ENCODE results near the gene MREG. TPM values are rescaled to one million over a fixed set of nuclear protein-coding genes. Genes with fewer than 3 reads are reported as not detected.

Gene MREG
- polyA plus RNA-seq, 1 experiment = 2.6 TPM

GRCh38 chr2:216055680-216056079 is 42.3 kb upstream of the MREG start:
- Histone ChIP-seq H3K27ac (ENCODE audit: low read depth, low read length) (no peak overlapping the region), H3K27me3 (ENCODE audit: control insufficient read depth, insufficient read depth, low read length) (no peaks in the 10 kb centered on the region), H3K9me3 (ENCODE audit: control insufficient read depth, insufficient read depth, low read length) (no peaks in the 10 kb centered on the region), H3K4me3 (ENCODE audit: low read depth, low read length) (no peak overlapping the region)
- no peak for TF ChIP-seq CTCF (IDR thresholded peaks at IDR 0.05; ENCODE audit: low read depth, low read length)
- ChIA-PET POLR2A (no interaction called here), CTCF (interaction anchor here (0.8 kb wide), 1 partner anchor 22 kb away, joined by 5 read pairs; no protein-coding TSS in a partner anchor)
- no peak for DNase-seq (ENCODE audit: low read depth, low spot score)

- Histone ChIP-seq H3K4me3 (ENCODE audit: low read depth, low read length) (no peak overlapping the region), H3K27ac (ENCODE audit: low read depth, low read length) (no peak overlapping the region), H3K9me3 (ENCODE audit: control insufficient read depth, insufficient read depth, low read length) (no peaks in the 10 kb centered on the region), H3K27me3 (ENCODE audit: control insufficient read depth, insufficient read depth, low read length) (no peaks in the 10 kb centered on the region)
- ChIA-PET CTCF (interaction anchor here (1.0 kb wide), 1 partner anchor 29 kb away, joined by 4 read pairs; no protein-coding TSS in a partner anchor), POLR2A (no interaction called here)
- no peak for DNase-seq (ENCODE audit: low read depth, low spot score)
- TF ChIP-seq CTCF (IDR thresholded peaks at IDR 0.05; ENCODE audit: low read depth, low read length) = no peak
Measured at GRCh38 chr2:216052420-216052819, 39.1 kb upstream of the MREG start.

GRCh38 chr2:216051350-216051749 is 38.0 kb upstream of the MREG start:
- no peak for DNase-seq (ENCODE audit: low read depth, low spot score)
- no peak for TF ChIP-seq CTCF (IDR thresholded peaks at IDR 0.05; ENCODE audit: low read depth, low read length)
- ChIA-PET POLR2A (no interaction called here), CTCF (interaction anchor here (1.0 kb wide), 1 partner anchor 28 kb away, joined by 4 read pairs; no protein-coding TSS in a partner anchor)
- Histone ChIP-seq H3K4me3 (ENCODE audit: low read depth, low read length) (no peak overlapping the region), H3K9me3 (ENCODE audit: control insufficient read depth, insufficient read depth, low read length) (no peaks in the 10 kb centered on the region), H3K27me3 (ENCODE audit: control insufficient read depth, insufficient read depth, low read length) (no peaks in the 10 kb centered on the region), H3K27ac (ENCODE audit: low read depth, low read length) (no peak overlapping the region)

GRCh38 chr2:216049452-216049851 is 36.1 kb upstream of the MREG start:
- no peaks in the 10 kb centered on the region for H3K9me3 ChIP-seq (ENCODE audit: control insufficient read depth, insufficient read depth, low read length)
- H3K27me3 ChIP-seq (ENCODE audit: control insufficient read depth, insufficient read depth, low read length) = no peaks in the 10 kb centered on the region
- POLR2A ChIA-PET = no interaction called here
- no peak for DNase-seq (ENCODE audit: low read depth, low spot score)
- no peak overlapping the region for H3K27ac ChIP-seq (ENCODE audit: low read depth, low read length)
- CTCF ChIA-PET = interaction anchor here (0.6 to 3.3 kb wide), 3 partner anchors 16 to 780 kb away, joined by 3 to 24 read pairs (median 11); no protein-coding TSS in a partner anchor
- no peak for TF ChIP-seq CTCF (IDR thresholded peaks at IDR 0.05; ENCODE audit: low read depth, low read length)
- H3K4me3 ChIP-seq (ENCODE audit: low read depth, low read length) = no peak overlapping the region

GRCh38 chr2:216047397-216047796 is 34.0 kb upstream of the MREG start:
- H3K27ac ChIP-seq (ENCODE audit: low read depth, low read length) = no peak overlapping the region
- CTCF ChIA-PET = interaction anchor here (0.6 to 3.3 kb wide), 2 partner anchors 14 kb away, joined by 3 to 24 read pairs; no protein-coding TSS in a partner anchor
- no peaks in the 10 kb centered on the region for H3K27me3 ChIP-seq (ENCODE audit: control insufficient read depth, insufficient read depth, low read length)
- no peak for TF ChIP-seq CTCF (IDR thresholded peaks at IDR 0.05; ENCODE audit: low read depth, low read length)
- H3K4me3 ChIP-seq (ENCODE audit: low read depth, low read length) = no peak overlapping the region
- H3K9me3 ChIP-seq (ENCODE audit: control insufficient read depth, insufficient read depth, low read length) = no peaks in the 10 kb centered on the region
- POLR2A ChIA-PET = no interaction called here
- no peak for DNase-seq (ENCODE audit: low read depth, low spot score)

All from AG04450 (cell line).